ENCODE results near the gene MRPL46.
A peak's percentile ranks its signal among the peaks of the same experiment; 100 is the strongest.
"Not testable (repeated sequence)": the region's sequence is repeated elsewhere in the genome, so short reads cannot be mapped to it uniquely, and the experiment has no call there.

Gene MRPL46

GRCh38 chr15:88477904-88478303 lies 10.7 kb upstream of the MRPL46 start:
- DNase-seq = no peak

GRCh38 chr15:88477126-88477525 lies 9.9 kb upstream of the MRPL46 start:
- no peak for DNase-seq

GRCh38 chr15:88476635-88477060 lies 9.5 kb upstream of the MRPL46 start:
- peak in 10 of 14 donors; percentile 14 to 72 (median 34) for DNase-seq

- DNase-seq = not testable (repeated sequence)
These were observed 6.6 kb upstream of the MRPL46 start for GRCh38 chr15:88473661-88474293.

- DNase-seq = no peak
These were observed 5.0 kb upstream of the MRPL46 start for GRCh38 chr15:88472225-88472624.

- DNase-seq = no peak
These were observed 3.6 kb upstream of the MRPL46 start for GRCh38 chr15:88470625-88471372.

- DNase-seq = no peak
These were observed 2.1 kb upstream of the MRPL46 start for GRCh38 chr15:88469321-88469720.

- not testable (repeated sequence) for DNase-seq
These were observed 1.5 kb upstream of the MRPL46 start for GRCh38 chr15:88468721-88469120.

- DNase-seq = no peak
These were observed 844 bp upstream of the MRPL46 start for GRCh38 chr15:88467935-88468528.

- no peak for DNase-seq
These were observed 1.5 kb downstream of the MRPL46 start for GRCh38 chr15:88465633-88466224.

- no peak for DNase-seq
These were observed 3.2 kb downstream of the MRPL46 start for GRCh38 chr15:88463870-88464532.

GRCh38 chr15:88456733-88457132 lies 10.5 kb downstream of the MRPL46 start:
- DNase-seq = no peak

GRCh38 chr15:88454867-88455810 lies 12.0 kb downstream of the MRPL46 start:
- peak in 8 of 14 donors; percentile 4 to 32 (median 14) for DNase-seq

- no peak for DNase-seq
These were observed 13.0 kb downstream of the MRPL46 start for GRCh38 chr15:88454236-88454635.

- DNase-seq = no peak
These were observed 13.5 kb downstream of the MRPL46 start for GRCh38 chr15:88453651-88454050.

GRCh38 chr15:88450125-88450798 lies 16.9 kb downstream of the MRPL46 start:
- peak in 10 of 14 donors; percentile 1 to 64 (median 15) for DNase-seq

- DNase-seq = no peak
These were observed 17.6 kb downstream of the MRPL46 start for GRCh38 chr15:88449581-88449980.

GRCh38 chr15:88448991-88449461 lies 18.2 kb downstream of the MRPL46 start:
- DNase-seq = peak in 1 of 14 donors; percentile 86

- no peak for DNase-seq
These were observed 19.4 kb downstream of the MRPL46 start for GRCh38 chr15:88447741-88448140.

GRCh38 chr15:88447206-88447605 lies 20.0 kb downstream of the MRPL46 start:
- no peak for DNase-seq
